Measurements from ENCODE around the gene FBLN2.

FBLN2 gene

DNA sequence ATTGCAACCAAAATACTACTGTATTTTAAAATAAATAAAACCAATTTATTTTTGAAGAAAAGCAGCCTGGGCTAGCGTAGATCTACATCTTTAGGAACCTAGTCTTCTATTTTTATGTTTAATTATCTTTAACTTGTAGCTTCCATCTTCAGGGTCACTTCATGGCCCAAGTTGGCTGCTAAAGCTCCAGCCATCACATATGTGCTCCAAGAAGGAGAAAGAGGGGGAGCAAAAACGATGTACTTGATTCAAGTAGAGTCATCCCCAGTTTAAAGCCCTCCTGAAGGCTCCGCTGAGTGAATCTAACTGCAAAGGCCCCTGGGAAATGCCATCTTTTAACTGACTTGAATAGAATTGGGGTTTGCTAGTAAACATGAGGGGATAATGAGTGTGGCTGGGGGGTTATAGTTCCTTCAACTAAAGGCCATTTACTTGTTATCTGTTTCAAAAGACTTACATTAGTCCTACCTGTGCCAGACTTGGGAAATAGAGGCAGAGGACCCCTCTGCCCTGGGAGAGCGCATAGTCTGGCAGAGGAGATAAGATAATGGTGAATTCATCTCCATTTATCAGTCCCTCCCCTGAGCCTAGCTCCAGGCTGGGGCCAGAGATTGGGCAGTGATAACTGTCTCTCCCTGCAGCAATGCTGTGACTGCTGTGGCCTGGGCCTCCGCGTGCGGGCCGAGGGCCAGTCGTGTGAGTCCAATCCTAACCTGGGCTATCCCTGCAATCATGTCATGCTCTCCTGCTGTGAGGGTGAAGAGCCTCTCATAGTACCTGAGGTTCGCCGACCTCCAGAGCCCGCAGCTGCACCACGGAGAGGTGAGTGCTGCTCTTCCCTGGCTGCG, 64.6 kb downstream of the FBLN2 start:
- no peaks in the 10 kb centered on the region for H3K4me1 ChIP-seq (ENCODE audit: control insufficient read depth, insufficient read depth, low read length)
- no peaks in the 10 kb centered on the region for H3K36me3 ChIP-seq (ENCODE audit: control insufficient read depth, insufficient read depth, low read length)
- no peak overlapping the region for H3K9ac ChIP-seq (ENCODE audit: low read length)

DNA sequence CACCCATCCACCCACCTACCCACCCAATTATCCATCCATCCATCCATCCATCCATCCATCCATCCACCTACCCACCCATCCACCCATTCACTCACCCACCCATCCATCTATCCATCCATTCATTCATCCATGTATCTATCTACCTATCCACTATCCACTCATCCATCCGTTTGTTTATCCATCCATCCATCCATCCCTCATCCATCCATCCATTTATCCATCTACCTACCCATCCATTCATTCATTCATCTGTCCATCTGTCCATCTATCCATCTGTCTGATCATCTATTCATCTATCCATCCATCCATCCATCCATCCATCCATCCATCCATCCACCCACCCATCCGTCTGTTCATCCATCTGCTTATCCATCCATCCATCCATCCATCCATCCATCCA, 65.7 kb downstream of the FBLN2 start:
- no peak overlapping the region for H3K9ac ChIP-seq (ENCODE audit: low read length)
- no peaks in the 10 kb centered on the region for H3K27me3 ChIP-seq (ENCODE audit: control insufficient read depth, insufficient read depth, low read length)
- H3K4me3 ChIP-seq (ENCODE audit: low read length), result no peak overlapping the region
- H3K36me3 ChIP-seq (ENCODE audit: control insufficient read depth, insufficient read depth, low read length), result no peaks in the 10 kb centered on the region
- no peaks in the 10 kb centered on the region for H3K4me1 ChIP-seq (ENCODE audit: control insufficient read depth, insufficient read depth, low read length)
- H3K9me3 ChIP-seq (ENCODE audit: control insufficient read depth, low read length), result no peaks in the 10 kb centered on the region

More for the DNA sequence above, 64.6 kb downstream of the FBLN2 start:
- no peaks in the 10 kb centered on the region for H3K9me3 ChIP-seq (ENCODE audit: control insufficient read depth, low read length)
- no peak overlapping the region for H3K4me3 ChIP-seq (ENCODE audit: low read length)
- no peaks in the 10 kb centered on the region for H3K27me3 ChIP-seq (ENCODE audit: control insufficient read depth, insufficient read depth, low read length)

DNA sequence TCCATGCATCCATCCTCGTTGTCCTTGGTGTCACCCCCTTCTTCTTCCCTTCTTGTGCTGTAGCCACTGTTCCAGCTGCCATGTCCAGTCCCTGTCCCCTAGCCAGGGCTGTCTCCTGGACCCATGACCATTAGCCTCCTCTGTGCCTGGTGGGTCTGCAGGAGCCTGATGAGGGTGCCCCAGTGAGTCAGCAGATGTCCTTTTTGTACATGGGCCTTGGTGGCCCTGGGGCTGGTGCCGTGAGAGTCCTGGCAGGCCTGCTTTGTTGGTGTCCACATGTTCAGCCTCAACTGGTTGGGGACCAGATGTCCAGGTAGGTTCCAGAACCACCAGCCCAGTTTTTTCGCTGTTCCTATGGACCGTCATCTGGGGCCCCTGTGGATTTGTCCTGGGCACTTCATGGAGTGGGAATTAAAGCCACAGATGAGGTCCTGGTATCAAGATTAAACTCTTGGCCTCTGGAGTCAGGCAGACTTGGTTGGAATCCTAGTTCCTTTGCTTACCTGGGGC, 66.1 kb downstream of the FBLN2 start:
- H3K36me3 ChIP-seq (ENCODE audit: control insufficient read depth, insufficient read depth, low read length), result no peaks in the 10 kb centered on the region
- no peak overlapping the region for H3K4me3 ChIP-seq (ENCODE audit: low read length)
- H3K9ac ChIP-seq (ENCODE audit: low read length), result no peak overlapping the region
- no peaks in the 10 kb centered on the region for H3K4me1 ChIP-seq (ENCODE audit: control insufficient read depth, insufficient read depth, low read length)
- H3K27me3 ChIP-seq (ENCODE audit: control insufficient read depth, insufficient read depth, low read length), result no peaks in the 10 kb centered on the region
- no peaks in the 10 kb centered on the region for H3K9me3 ChIP-seq (ENCODE audit: control insufficient read depth, low read length)

DNA sequence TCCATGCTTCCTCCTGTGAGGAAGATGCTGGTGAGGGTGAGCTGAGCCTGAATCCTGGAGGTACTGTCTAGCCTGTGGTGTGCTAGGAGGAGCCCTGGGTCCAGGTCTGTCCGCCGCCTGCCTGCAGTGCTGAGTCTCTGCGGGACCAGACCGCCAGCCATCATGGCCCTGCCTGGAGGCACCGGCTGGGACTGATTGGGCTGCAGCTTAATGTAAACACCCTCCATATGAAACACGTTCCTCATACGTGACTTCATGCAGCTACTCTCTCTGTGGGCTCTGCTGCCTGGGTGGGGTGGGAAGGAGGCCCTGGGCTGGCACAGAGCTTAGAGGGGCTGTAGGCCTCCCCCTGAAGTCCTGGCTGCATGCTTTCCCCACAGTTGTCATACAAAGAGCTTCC, 67.4 kb downstream of the FBLN2 start:
- H3K4me1 ChIP-seq (ENCODE audit: control insufficient read depth, insufficient read depth, low read length), result no peaks in the 10 kb centered on the region
- no peak overlapping the region for H3K9ac ChIP-seq (ENCODE audit: low read length)
- H3K27me3 ChIP-seq (ENCODE audit: control insufficient read depth, insufficient read depth, low read length), result no peaks in the 10 kb centered on the region
- no peaks in the 10 kb centered on the region for H3K36me3 ChIP-seq (ENCODE audit: control insufficient read depth, insufficient read depth, low read length)
- no peaks in the 10 kb centered on the region for H3K9me3 ChIP-seq (ENCODE audit: control insufficient read depth, low read length)
- no peak overlapping the region for H3K4me3 ChIP-seq (ENCODE audit: low read length)

DNA sequence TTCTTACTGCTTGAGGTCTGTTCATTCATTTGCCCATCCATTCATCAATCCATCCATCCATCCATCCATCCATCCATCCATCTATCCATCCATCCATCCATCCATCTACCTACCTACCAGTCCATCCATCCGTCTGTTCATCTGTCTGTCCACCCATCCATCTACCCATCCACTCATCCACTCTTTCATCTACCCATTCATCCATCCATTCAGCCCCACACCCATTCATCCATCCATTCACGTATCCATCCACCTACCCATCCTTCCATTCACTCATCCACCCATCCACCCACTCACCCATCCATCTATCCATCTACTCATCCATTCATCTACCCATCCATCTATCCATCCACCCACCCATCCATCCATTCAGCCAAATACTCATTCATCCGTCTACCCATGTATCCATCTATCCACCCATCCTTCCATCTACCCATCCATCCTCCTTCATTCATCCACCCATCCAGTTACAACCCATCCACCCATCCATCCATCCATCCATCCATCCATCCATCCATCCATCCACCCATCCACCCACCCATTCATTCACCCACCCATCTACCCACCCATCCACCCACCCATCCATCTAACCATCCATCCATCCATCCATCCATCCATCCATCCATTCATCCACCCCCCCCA, 68.3 kb downstream of the FBLN2 start:
- Histone ChIP-seq H3K4me1 (ENCODE audit: control insufficient read depth, insufficient read depth, low read length) (no peaks in the 10 kb centered on the region), H3K9ac (ENCODE audit: low read length) (no peak overlapping the region), H3K9me3 (ENCODE audit: control insufficient read depth, low read length) (no peaks in the 10 kb centered on the region), H3K36me3 (ENCODE audit: control insufficient read depth, insufficient read depth, low read length) (no peaks in the 10 kb centered on the region), H3K4me3 (ENCODE audit: low read length) (no peak overlapping the region), H3K27me3 (ENCODE audit: control insufficient read depth, insufficient read depth, low read length) (no peaks in the 10 kb centered on the region)

DNA sequence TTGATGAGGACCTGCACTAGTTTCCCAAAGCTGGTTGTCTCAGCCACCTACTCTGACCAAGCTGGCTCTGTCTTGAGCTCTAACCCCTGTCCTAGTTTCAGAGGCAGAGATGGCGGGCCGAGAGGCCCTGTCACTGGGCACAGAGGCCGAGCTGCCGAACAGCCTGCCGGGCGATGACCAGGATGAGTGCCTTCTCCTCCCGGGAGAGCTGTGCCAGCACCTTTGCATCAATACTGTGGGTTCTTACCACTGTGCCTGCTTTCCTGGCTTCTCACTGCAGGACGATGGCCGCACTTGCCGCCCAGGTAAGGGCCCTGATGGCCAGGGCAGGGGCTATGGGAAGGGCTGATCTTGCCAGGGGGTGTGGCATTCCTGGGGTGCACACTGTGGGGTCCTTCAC, 69.1 kb downstream of the FBLN2 start:
- Histone ChIP-seq H3K27me3 (ENCODE audit: control insufficient read depth, insufficient read depth, low read length) (no peaks in the 10 kb centered on the region), H3K4me1 (ENCODE audit: control insufficient read depth, insufficient read depth, low read length) (no peaks in the 10 kb centered on the region), H3K4me3 (ENCODE audit: low read length) (no peak overlapping the region), H3K9ac (ENCODE audit: low read length) (no peak overlapping the region), H3K9me3 (ENCODE audit: control insufficient read depth, low read length) (no peaks in the 10 kb centered on the region), H3K36me3 (ENCODE audit: control insufficient read depth, insufficient read depth, low read length) (no peaks in the 10 kb centered on the region)

DNA sequence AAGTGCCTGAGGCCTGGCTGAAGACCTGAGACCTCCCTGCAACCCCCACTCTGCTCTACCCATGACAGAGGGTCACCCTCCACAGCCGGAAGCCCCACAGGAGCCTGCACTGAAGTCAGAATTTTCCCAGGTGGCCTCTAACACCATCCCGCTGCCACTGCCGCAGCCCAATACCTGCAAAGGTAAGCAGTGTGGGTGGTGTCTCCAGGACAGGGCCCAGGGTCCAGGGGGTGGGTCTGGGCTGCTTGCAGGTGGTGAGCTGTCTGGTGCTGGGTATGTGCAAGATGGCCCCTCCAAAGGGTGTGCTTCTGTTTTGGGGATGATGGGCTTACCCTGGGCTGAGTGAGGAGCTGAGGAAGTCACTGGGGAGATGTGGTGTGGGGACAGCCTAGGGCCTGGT, 69.9 kb downstream of the FBLN2 start:
- no peaks in the 10 kb centered on the region for H3K9me3 ChIP-seq (ENCODE audit: control insufficient read depth, low read length)
- H3K36me3 ChIP-seq (ENCODE audit: control insufficient read depth, insufficient read depth, low read length), result no peaks in the 10 kb centered on the region
- no peak overlapping the region for H3K4me3 ChIP-seq (ENCODE audit: low read length)
- H3K4me1 ChIP-seq (ENCODE audit: control insufficient read depth, insufficient read depth, low read length), result no peaks in the 10 kb centered on the region
- no peak overlapping the region for H3K9ac ChIP-seq (ENCODE audit: low read length)
- H3K27me3 ChIP-seq (ENCODE audit: control insufficient read depth, insufficient read depth, low read length), result no peaks in the 10 kb centered on the region

DNA sequence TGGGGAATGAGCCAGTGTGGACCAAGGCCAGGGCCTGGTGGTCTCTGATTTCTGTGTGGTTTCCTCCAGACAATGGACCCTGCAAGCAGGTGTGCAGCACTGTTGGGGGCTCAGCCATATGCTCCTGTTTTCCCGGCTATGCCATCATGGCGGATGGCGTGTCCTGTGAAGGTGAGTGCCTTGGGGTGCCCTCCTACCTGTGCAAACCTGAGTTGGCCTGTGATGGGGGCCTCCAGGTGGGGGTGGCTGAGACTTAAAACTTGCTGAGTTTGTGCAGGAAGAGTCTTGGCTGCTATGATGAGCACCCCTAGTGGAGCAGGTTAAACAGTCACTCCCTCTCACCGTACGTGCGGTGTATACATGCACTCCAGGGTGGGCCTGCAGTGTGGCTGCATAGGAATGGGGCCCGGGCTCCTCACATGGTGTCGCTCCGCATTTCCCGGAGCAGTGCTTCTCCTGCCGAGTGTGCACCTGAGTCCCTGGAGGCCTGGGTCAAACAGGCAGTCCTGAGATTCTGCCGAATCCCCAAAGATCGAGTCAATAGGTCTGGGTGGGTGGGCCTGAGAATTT, 70.8 kb downstream of the FBLN2 start:
- Histone ChIP-seq H3K4me1 (ENCODE audit: control insufficient read depth, insufficient read depth, low read length) (no peaks in the 10 kb centered on the region), H3K27me3 (ENCODE audit: control insufficient read depth, insufficient read depth, low read length) (no peaks in the 10 kb centered on the region), H3K4me3 (ENCODE audit: low read length) (no peak overlapping the region), H3K36me3 (ENCODE audit: control insufficient read depth, insufficient read depth, low read length) (no peaks in the 10 kb centered on the region), H3K9me3 (ENCODE audit: control insufficient read depth, low read length) (no peaks in the 10 kb centered on the region), H3K9ac (ENCODE audit: low read length) (no peak overlapping the region)

DNA sequence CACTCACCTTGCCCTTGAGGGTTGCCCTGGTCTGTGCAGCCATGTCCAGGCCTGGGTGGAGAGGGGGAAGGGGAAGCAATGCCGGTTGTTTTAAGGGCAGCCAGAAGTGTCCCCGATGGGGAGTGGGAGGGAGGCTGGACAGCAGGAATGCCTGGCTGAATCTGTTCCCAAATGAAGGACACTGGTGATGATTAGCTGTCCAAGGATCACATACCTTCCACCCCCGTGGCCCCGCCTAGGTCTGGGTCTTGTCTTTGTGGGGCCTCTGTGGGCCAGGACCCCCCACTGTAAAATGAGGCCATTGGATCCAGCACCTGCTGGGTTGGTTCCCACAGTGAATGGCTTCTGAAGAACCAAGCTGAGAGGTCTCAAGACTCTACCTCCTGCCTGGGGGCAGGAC, 71.4 kb downstream of the FBLN2 start:
- no peak overlapping the region for H3K4me3 ChIP-seq (ENCODE audit: low read length)
- H3K9me3 ChIP-seq (ENCODE audit: control insufficient read depth, low read length), result no peaks in the 10 kb centered on the region
- H3K4me1 ChIP-seq (ENCODE audit: control insufficient read depth, insufficient read depth, low read length), result no peaks in the 10 kb centered on the region
- H3K9ac ChIP-seq (ENCODE audit: low read length), result no peak overlapping the region
- no peaks in the 10 kb centered on the region for H3K27me3 ChIP-seq (ENCODE audit: control insufficient read depth, insufficient read depth, low read length)
- H3K36me3 ChIP-seq (ENCODE audit: control insufficient read depth, insufficient read depth, low read length), result no peaks in the 10 kb centered on the region

DNA sequence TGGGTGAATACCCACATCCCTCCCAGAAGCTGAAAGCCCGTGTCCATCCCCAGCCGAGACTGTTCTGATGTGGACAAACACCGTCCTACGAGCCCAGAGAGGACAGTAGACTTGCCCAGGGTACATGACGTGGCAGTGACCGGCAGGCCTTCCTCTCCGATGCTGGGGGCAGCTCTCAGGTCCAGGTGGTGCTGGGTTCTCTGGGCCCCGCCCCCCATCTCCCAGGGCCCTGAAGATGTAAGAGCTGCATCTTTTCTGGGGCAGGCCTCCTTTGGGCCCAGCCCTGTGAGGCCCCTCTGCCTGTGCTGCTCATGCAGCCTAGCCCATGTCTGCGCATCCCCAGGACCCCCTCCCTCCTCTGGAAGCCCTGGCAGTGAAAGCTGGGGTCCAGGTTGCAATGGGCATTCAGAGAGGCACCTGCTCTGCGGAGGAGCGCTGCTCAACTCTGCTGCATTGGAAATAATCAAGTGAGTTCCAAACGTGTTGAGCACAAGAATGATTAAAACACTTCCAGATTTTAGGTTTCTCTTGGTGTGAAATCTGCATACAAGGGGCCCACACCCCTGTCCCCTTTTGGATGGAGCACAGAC, 71.9 kb downstream of the FBLN2 start:
- Histone ChIP-seq H3K9me3 (ENCODE audit: control insufficient read depth, low read length) (no peaks in the 10 kb centered on the region), H3K4me3 (ENCODE audit: low read length) (no peak overlapping the region), H3K4me1 (ENCODE audit: control insufficient read depth, insufficient read depth, low read length) (no peaks in the 10 kb centered on the region), H3K27me3 (ENCODE audit: control insufficient read depth, insufficient read depth, low read length) (no peaks in the 10 kb centered on the region), H3K9ac (ENCODE audit: low read length) (no peak overlapping the region), H3K36me3 (ENCODE audit: control insufficient read depth, insufficient read depth, low read length) (no peaks in the 10 kb centered on the region)

DNA sequence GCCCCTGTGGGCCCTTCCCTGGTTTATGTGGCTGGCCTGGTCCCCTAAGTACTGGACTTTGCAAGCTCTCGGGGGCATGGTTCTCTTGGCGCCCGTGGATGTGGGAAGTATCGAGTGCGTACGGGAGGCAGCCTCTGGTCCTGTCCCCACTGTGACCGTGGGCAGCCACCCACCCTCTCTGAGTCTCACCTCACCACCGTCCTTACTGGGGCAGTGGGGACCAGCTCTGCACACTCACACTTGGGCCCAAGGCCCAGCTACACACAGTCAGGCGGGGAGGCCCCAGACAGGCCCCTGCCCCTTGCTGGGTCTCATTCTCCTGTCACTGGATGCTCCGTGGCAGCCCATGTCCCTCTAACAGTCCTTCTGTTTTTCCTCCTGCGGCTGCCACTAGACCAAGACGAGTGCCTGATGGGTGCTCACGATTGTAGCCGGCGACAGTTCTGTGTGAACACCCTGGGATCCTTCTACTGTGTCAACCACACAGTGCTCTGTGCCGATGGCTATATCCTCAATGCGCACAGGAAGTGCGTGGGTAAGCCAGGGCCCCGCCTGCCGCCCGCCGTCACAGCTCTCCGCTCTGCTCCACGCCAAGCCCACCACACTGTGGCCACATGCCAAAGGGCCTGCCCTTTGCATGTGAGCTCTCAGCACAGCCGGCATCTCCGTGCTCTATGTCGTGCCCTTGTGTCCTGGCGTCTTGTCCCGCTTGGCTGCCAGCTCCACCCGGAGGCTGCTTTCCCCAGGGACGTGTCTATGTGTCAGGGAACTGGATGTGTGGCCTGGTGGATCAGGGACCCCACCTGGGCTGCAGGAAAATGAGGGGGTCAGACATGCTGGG, 72.7 kb downstream of the FBLN2 start:
- Histone ChIP-seq H3K27me3 (ENCODE audit: control insufficient read depth, insufficient read depth, low read length) (no peaks in the 10 kb centered on the region), H3K4me1 (ENCODE audit: control insufficient read depth, insufficient read depth, low read length) (no peaks in the 10 kb centered on the region), H3K36me3 (ENCODE audit: control insufficient read depth, insufficient read depth, low read length) (no peaks in the 10 kb centered on the region), H3K4me3 (ENCODE audit: low read length) (no peak overlapping the region), H3K9ac (ENCODE audit: low read length) (no peak overlapping the region), H3K9me3 (ENCODE audit: control insufficient read depth, low read length) (no peaks in the 10 kb centered on the region)
